OCI-LY1 (cell line): Measurements from ENCODE around the gene WAS.

ENCODE experiments used
- H2AFZ ChIP-seq: fragments of 200-600 bp; sonication (generic), shearing (Covaris generic); 2 replicates; pipeline ENCODE4 v1.6.0; 2014; ENCODE audit warnings: antibody characterized with exemption, mild to moderate bottlenecking, low read length
- H3F3A ChIP-seq: fragments of 200-600 bp; sonication (generic), shearing (Covaris generic); 2 replicates; pipeline ENCODE4 v1.6.0; 2014; ENCODE audit warnings: mild to moderate bottlenecking, antibody characterized with exemption, low read length, moderate library complexity; ENCODE audit not compliant: insufficient read depth
- H3K27ac ChIP-seq: fragments of 200-600 bp; sonication (generic); 2 replicates; pipeline ENCODE4 v1.5.1; 2014; ENCODE audit warnings: low read length, mixed run types, mild to moderate bottlenecking, low read depth; ENCODE audit not compliant: poor library complexity, severe bottlenecking
- H3K27me3 ChIP-seq: fragments of 200-600 bp; sonication (generic); 2 replicates; pipeline ENCODE4 v1.6.0; 2014; ENCODE audit warnings: antibody characterized with exemption, mild to moderate bottlenecking, low read length, moderate library complexity; ENCODE audit not compliant: insufficient read depth
- H3K36me3 ChIP-seq: fragments of 200-600 bp; sonication (generic); 2 replicates; pipeline ENCODE4 v1.6.1; 2014; ENCODE audit warnings: mild to moderate bottlenecking, antibody characterized with exemption, low read length, moderate library complexity, mixed read lengths; ENCODE audit not compliant: insufficient read depth
- H3K4me1 ChIP-seq: fragments of 200-600 bp; sonication (generic); 2 replicates; pipeline ENCODE4 v1.5.1; 2014; ENCODE audit warnings: mild to moderate bottlenecking, low read length, moderate library complexity; ENCODE audit not compliant: insufficient read depth, severe bottlenecking
- H3K4me2 ChIP-seq: fragments of 200-600 bp; sonication (generic), shearing (Covaris generic); 2 replicates; pipeline ENCODE4 v1.6.1; 2014; ENCODE audit warnings: low read length
- H3K4me3 ChIP-seq: fragments of 200-600 bp; sonication (generic); 2 replicates; pipeline ENCODE4 v1.5.1; 2014; ENCODE audit warnings: low read length, low read depth, mild to moderate bottlenecking, mixed read lengths; ENCODE audit not compliant: poor library complexity, severe bottlenecking
- H3K79me2 ChIP-seq: fragments of 200-600 bp; shearing (Covaris generic); 2 replicates; pipeline ENCODE4 v1.6.1; 2016; ENCODE audit warnings: mixed run types, low read length, mixed read lengths; ENCODE audit not compliant: insufficient read depth
- H3K9ac ChIP-seq: fragments of 200-600 bp; sonication (generic), shearing (Covaris generic); 2 replicates; pipeline ENCODE4 v1.6.1; 2014; ENCODE audit warnings: mild to moderate bottlenecking, low read length, mixed read lengths
- H3K9me2 ChIP-seq: fragments of 200-600 bp; sonication (generic), shearing (Covaris generic); 2 replicates; pipeline ENCODE4 v1.6.1; 2014; ENCODE audit warnings: low read depth, mild to moderate bottlenecking, low read length, mixed read lengths
- H3K9me3 ChIP-seq: fragments of 200-600 bp; shearing (Covaris generic); 2 replicates; pipeline ENCODE4 v1.6.1; 2014; ENCODE audit warnings: low read length, mixed read lengths
- H4K20me1 ChIP-seq: fragments of 200-600 bp; sonication (generic), shearing (Covaris generic); 2 replicates; pipeline ENCODE4 v1.6.0; 2016; ENCODE audit warnings: mild to moderate bottlenecking, low read length; ENCODE audit not compliant: insufficient read depth
- CTCF ChIP-seq: fragments of 200-600 bp; sonication (generic), shearing (Covaris generic); IDR thresholded peaks from 2 replicates; pipeline ENCODE4 v1.5.1; 2017; ENCODE audit warnings: mild to moderate bottlenecking, antibody characterized with exemption, low read length, moderate library complexity, mixed read lengths
- EZH2 ChIP-seq: fragments of 200-600 bp; sonication (generic), shearing (Covaris generic); IDR thresholded peaks from 2 replicates; pipeline ENCODE4 v1.8.0; 2017; ENCODE audit warnings: borderline replicate concordance, mixed run types, mild to moderate bottlenecking, antibody characterized with exemption, low read length, moderate library complexity, mixed read lengths

Gene WAS

GRCh38 chrX:48700246-48700645, 16.6 kb downstream of the WAS start:
- TF ChIP-seq CTCF (no peak), EZH2 (no peak)
- Histone ChIP-seq H3K4me1 (peaks cover 18% of the 10 kb centered on the region), H3K79me2 (peaks cover 7% of the 10 kb centered on the region; the same call in 1 of the 2 replicates), H3K27me3 (no peaks in the 10 kb centered on the region), H3K4me2 (no peak overlapping the region), H3K4me3 (no peak overlapping the region), H3K9ac (no peak overlapping the region), H3F3A (no peaks in the 10 kb centered on the region), H2AFZ (no peak overlapping the region), H3K9me2 (no peaks in the 10 kb centered on the region), H3K9me3 (no peaks in the 10 kb centered on the region), H3K36me3 (peaks cover 62% of the 10 kb centered on the region), H3K27ac (no peak overlapping the region), H4K20me1 (no peaks in the 10 kb centered on the region)

GRCh38 chrX:48700951-48701653, 17.5 kb downstream of the WAS start:
- peaks cover 7% of the 10 kb centered on the region; the same call in 1 of the 2 replicates for H3K79me2 ChIP-seq
- no peaks in the 10 kb centered on the region for H3K27me3 ChIP-seq
- no peaks in the 10 kb centered on the region for H3K9me3 ChIP-seq
- H3K4me2 ChIP-seq = no peak overlapping the region
- TF ChIP-seq EZH2 (no peak), CTCF (no peak)
- H3K4me3 ChIP-seq = no peak overlapping the region
- no peaks in the 10 kb centered on the region for H3K9me2 ChIP-seq
- peaks cover 9% of the 10 kb centered on the region for H3K4me1 ChIP-seq
- H3F3A ChIP-seq = no peaks in the 10 kb centered on the region
- H3K27ac ChIP-seq = no peak overlapping the region
- H3K9ac ChIP-seq = no peak overlapping the region
- peaks cover 68% of the 10 kb centered on the region for H3K36me3 ChIP-seq
- H4K20me1 ChIP-seq = no peaks in the 10 kb centered on the region
- no peak overlapping the region for H2AFZ ChIP-seq

- Histone ChIP-seq H3F3A (no peaks in the 10 kb centered on the region), H4K20me1 (no peaks in the 10 kb centered on the region), H3K27me3 (no peaks in the 10 kb centered on the region), H3K9me3 (no peaks in the 10 kb centered on the region), H2AFZ (no peak overlapping the region), H3K4me2 (no peak overlapping the region), H3K36me3 (peaks cover 77% of the 10 kb centered on the region), H3K79me2 (peaks cover 7% of the 10 kb centered on the region; the same call in 1 of the 2 replicates), H3K9me2 (no peaks in the 10 kb centered on the region), H3K4me1 (peaks cover 8% of the 10 kb centered on the region), H3K27ac (no peak overlapping the region), H3K4me3 (no peak overlapping the region), H3K9ac (no peak overlapping the region)
- no peak for TF ChIP-seq EZH2
- no peak for TF ChIP-seq CTCF
These were observed 18.4 kb downstream of the WAS start for GRCh38 chrX:48702032-48702431.
